ENCODE results near the gene DMAC2. TPM values are rescaled to one million over a fixed set of nuclear protein-coding genes. Genes with fewer than 3 reads are reported as not detected.

DMAC2 gene
- total and polyA plus RNA-seq, 2 donors from 2014 or later: 43.9 to 73.9 TPM

DNA sequence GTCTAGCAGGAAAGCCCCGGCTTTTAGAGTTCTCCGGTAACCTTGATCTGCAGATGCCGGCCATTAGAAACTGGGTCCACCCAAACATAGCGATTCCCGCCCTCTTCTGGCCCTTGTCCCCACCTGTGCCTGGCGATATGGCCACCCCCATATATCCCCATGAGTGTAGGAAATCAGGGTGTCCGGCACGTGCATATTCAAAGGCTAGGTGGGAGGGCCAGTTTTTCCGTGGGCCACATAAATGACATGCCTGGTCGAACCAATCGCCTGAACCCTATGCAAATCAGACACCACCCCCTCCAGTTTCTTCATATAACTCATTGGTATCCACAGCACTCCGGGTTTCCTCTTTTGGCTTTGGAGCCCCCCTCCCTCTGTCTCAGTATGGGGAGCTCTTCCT, 40.6 kb upstream of the DMAC2 start:
- intact Hi-C loops (cut with DNase I): no loop called here
- no peaks in the 10 kb centered on the region for H3K27me3 ChIP-seq (ENCODE audit: control insufficient read depth, insufficient read depth, low read length)
- H3K36me3 ChIP-seq (ENCODE audit: control insufficient read depth in 2 of 3, insufficient read depth in 3 of 3, low read length in 3 of 3): no peaks in the 10 kb centered on the region
- no peak for FAIRE-seq
- H3K27ac ChIP-seq (ENCODE audit: low read depth in 2 of 2, low read length in 2 of 2): peak overlapping the region; percentile 4 to 84
- no peaks in the 10 kb centered on the region for H3K9me3 ChIP-seq (ENCODE audit: control insufficient read depth in 2 of 3, insufficient read depth in 1 of 3, low read length in 3 of 3)
- no peaks in the 10 kb centered on the region for H3K4me1 ChIP-seq (ENCODE audit: control insufficient read depth in 2 of 3, insufficient read depth in 2 of 3, low read depth in 1 of 3, low read length in 3 of 3)
- no peak overlapping the region for H3K9ac ChIP-seq (ENCODE audit: low read length in 3 of 3)
- no peak overlapping the region for H3K4me3 ChIP-seq (ENCODE audit: low read length in 3 of 3)
- no peak for DNase-seq
- TF ChIP-seq, protein P1, sequence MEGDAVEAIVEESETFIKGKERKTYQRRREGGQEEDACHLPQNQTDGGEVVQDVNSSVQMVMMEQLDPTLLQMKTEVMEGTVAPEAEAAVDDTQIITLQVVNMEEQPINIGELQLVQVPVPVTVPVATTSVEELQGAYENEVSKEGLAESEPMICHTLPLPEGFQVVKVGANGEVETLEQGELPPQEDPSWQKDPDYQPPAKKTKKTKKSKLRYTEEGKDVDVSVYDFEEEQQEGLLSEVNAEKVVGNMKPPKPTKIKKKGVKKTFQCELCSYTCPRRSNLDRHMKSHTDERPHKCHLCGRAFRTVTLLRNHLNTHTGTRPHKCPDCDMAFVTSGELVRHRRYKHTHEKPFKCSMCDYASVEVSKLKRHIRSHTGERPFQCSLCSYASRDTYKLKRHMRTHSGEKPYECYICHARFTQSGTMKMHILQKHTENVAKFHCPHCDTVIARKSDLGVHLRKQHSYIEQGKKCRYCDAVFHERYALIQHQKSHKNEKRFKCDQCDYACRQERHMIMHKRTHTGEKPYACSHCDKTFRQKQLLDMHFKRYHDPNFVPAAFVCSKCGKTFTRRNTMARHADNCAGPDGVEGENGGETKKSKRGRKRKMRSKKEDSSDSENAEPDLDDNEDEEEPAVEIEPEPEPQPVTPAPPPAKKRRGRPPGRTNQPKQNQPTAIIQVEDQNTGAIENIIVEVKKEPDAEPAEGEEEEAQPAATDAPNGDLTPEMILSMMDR (IDR thresholded peaks at IDR 0.05; ENCODE audit: borderline replicate concordance, extremely low read depth, insufficient read depth): no peak

DNA sequence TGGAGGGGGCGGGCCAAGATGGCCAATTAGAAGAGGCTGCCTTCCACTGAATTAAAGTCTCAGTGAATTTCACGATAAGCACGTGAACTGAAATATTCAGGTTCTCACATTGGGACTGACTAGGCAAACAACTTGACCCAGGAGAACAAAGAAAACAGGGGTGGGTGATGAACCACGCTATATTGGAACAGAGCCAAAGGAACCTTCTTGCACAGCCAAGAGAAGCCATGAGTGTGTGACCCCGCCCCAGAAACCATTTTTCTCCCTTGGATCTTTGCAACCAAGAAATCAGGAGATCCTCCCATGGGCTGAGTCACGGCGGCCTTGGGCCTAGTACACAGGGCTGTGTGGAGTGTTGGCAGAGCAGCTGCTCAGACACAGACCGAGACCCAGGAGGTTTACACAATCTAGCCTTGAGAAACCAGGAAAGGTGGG, 40.1 kb upstream of the DMAC2 start:
- intact Hi-C loops (cut with DNase I): no loop called here
- Histone ChIP-seq H3K27me3 (ENCODE audit: control insufficient read depth, insufficient read depth, low read length) (no peaks in the 10 kb centered on the region), H3K36me3 (ENCODE audit: control insufficient read depth in 2 of 3, insufficient read depth in 3 of 3, low read length in 3 of 3) (no peaks in the 10 kb centered on the region), H3K4me3 (ENCODE audit: low read length in 3 of 3) (no peak overlapping the region), H3K9ac (ENCODE audit: low read length in 3 of 3) (no peak overlapping the region), H3K27ac (ENCODE audit: low read depth in 2 of 2, low read length in 2 of 2) (peak overlapping the region; percentile 11 to 84), H3K4me1 (ENCODE audit: control insufficient read depth in 2 of 3, insufficient read depth in 2 of 3, low read depth in 1 of 3, low read length in 3 of 3) (no peaks in the 10 kb centered on the region), H3K9me3 (ENCODE audit: control insufficient read depth in 2 of 3, insufficient read depth in 1 of 3, low read length in 3 of 3) (no peaks in the 10 kb centered on the region)
- TF ChIP-seq, protein P1 (IDR thresholded peaks at IDR 0.05; ENCODE audit: borderline replicate concordance, extremely low read depth, insufficient read depth): no peak
- DNase-seq (peak in 2 of 5 donors; percentile 31 to 77), FAIRE-seq (no peak)

DNA sequence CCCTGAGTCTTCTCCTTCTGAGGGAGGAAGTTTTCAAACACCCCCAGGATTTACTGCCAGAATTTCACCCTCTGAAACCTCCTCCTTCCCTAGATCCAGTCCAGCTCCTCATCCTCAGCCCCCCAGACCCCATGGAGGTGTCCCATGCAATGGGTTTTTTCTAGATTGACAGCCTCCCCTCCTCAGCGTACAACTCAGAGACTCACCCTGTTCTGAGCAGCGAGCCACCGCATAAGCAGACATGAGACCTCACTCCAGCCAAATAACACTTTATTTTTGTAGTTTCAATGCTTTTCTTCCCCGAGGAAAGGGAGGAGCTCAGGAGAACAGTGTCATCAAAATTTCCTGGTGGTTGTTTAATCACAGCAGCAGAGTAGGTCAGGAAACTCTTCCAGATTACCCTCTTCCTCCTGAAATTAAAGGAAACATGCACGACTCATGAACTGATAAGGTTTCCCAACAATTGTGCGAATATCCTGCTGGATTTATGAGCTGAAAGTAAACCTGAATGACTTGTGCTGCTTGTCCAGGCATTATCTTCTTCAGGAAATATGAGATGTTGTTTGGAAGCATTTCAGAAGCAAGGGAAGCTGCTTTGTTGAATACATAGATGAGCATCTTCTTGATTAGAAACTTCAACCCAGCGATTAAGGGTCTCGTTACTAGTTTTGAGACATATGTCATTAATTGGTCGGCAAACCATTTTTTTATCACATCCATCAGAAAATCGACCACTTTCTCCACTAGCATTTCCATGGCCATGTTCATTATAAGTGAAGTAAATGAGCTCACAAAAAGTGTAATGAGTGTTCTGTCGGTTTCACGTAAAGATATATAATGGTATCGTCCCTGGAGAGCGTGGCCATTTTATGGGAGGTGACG, 39.4 kb upstream of the DMAC2 start:
- Histone ChIP-seq H3K4me3 (ENCODE audit: low read length in 3 of 3) (no peak overlapping the region), H3K36me3 (ENCODE audit: control insufficient read depth in 2 of 3, insufficient read depth in 3 of 3, low read length in 3 of 3) (no peaks in the 10 kb centered on the region), H3K4me1 (ENCODE audit: control insufficient read depth in 2 of 3, insufficient read depth in 2 of 3, low read depth in 1 of 3, low read length in 3 of 3) (no peaks in the 10 kb centered on the region), H3K27me3 (ENCODE audit: control insufficient read depth, insufficient read depth, low read length) (no peaks in the 10 kb centered on the region), H3K9ac (ENCODE audit: low read length in 3 of 3) (no peak overlapping the region), H3K27ac (ENCODE audit: low read depth in 2 of 2, low read length in 2 of 2) (peak overlapping the region; percentile 56 to 84), H3K9me3 (ENCODE audit: control insufficient read depth in 2 of 3, insufficient read depth in 1 of 3, low read length in 3 of 3) (no peaks in the 10 kb centered on the region)
- peak in 1 of 5 donors; percentile 28 for DNase-seq
- intact Hi-C loops (cut with DNase I): no loop called here
- TF ChIP-seq, protein P1 (IDR thresholded peaks at IDR 0.05; ENCODE audit: borderline replicate concordance, extremely low read depth, insufficient read depth): no peak
- FAIRE-seq: no peak

Measured in kidney (tissue), 14 donors.